HL-60 (cell line): ENCODE results near the gene INPP4B.

Source experiments
- DNase-seq, 2 experiments: peaks; one replicate each; pipeline ENCODE4 v3.0.0-alpha.2; 2010 to 2020; ENCODE audit warnings: low read depth in 1 of 2, low spot score in 1 of 2
- H3K27ac ChIP-seq: fragments of 250-450 bp; sonication (Bioruptor Pico); replicated peaks from 2 replicates; pipeline ENCODE4 v1.5.1; 2020; ENCODE audit warnings: mild to moderate bottlenecking, moderate library complexity
- H3K27me3 ChIP-seq: fragments of 250-450 bp; sonication (Bioruptor Pico); 2 replicates; pipeline ENCODE4 v1.5.1; 2021; ENCODE audit warnings: mild to moderate bottlenecking, moderate library complexity; ENCODE audit not compliant: insufficient read depth, poor library complexity, severe bottlenecking
- H3K4me3 ChIP-seq: replicated peaks from 2 replicates; pipeline ENCODE4 v1.5.1; 2011; ENCODE audit warnings: mild to moderate bottlenecking, control low read depth, low read length; ENCODE audit not compliant: insufficient read depth
- CTCF ChIP-seq: IDR thresholded peaks from one replicate; pipeline ENCODE4 v1.5.1; 2011; ENCODE audit warnings: low read length, control low read depth, inconsistent platforms; ENCODE audit not compliant: insufficient read depth
- GABPA ChIP-seq: IDR thresholded peaks from 2 replicates; pipeline ENCODE4 v1.6.1; 2012; ENCODE audit warnings: low read depth
- POLR2AphosphoS5 ChIP-seq: IDR thresholded peaks from 2 replicates; pipeline ENCODE4 v1.6.1; 2012; ENCODE audit warnings: low read depth
- REST ChIP-seq: IDR thresholded peaks from 2 replicates; pipeline ENCODE4 v1.6.1; 2012; ENCODE audit warnings: low read depth; ENCODE audit not compliant: insufficient replicate concordance
- SPI1 ChIP-seq: IDR thresholded peaks from 2 replicates; pipeline ENCODE4 v1.6.1; 2012; ENCODE audit warnings: low read depth, mild to moderate bottlenecking, borderline replicate concordance

Gene INPP4B

GRCh38 chr4:142312391-142312790 lies 533.7 kb downstream of the INPP4B start:
- TF ChIP-seq POLR2AphosphoS5 (no peak), GABPA (no peak), REST (no peak), SPI1 (no peak)

GRCh38 chr4:142311916-142312315 lies 534.2 kb downstream of the INPP4B start:
- Histone ChIP-seq H3K4me3 (no peak overlapping the region), H3K27ac (no peak overlapping the region), H3K27me3 (no peaks in the 10 kb centered on the region)
- TF ChIP-seq POLR2AphosphoS5 (no peak), REST (no peak), GABPA (no peak), CTCF (no peak), SPI1 (no peak)
- DNase-seq = no peak

More at GRCh38 chr4:142312391-142312790, 533.7 kb downstream of the INPP4B start:
- H3K27ac ChIP-seq = no peak overlapping the region
- H3K27me3 ChIP-seq = no peaks in the 10 kb centered on the region
- no peak overlapping the region for H3K4me3 ChIP-seq
- no peak for DNase-seq

- no peak for DNase-seq
- TF ChIP-seq GABPA (no peak), SPI1 (no peak), REST (no peak), CTCF (no peak), POLR2AphosphoS5 (no peak)
- Histone ChIP-seq H3K27me3 (no peaks in the 10 kb centered on the region), H3K27ac (no peak overlapping the region), H3K4me3 (no peak overlapping the region)
Measured at GRCh38 chr4:142309772-142310171, 536.3 kb downstream of the INPP4B start.
